Epidermal melanocyte (primary cell): Measurements from ENCODE around the gene ZNF488.
"Not testable (repeated sequence)": the region's sequence is repeated elsewhere in the genome, so short reads cannot be mapped to it uniquely, and the experiment has no call there.

Experiments
- DNase-seq: peaks from one replicate; pipeline ENCODE4 v3.0.0; 2011; ENCODE audit warnings: low spot score; ENCODE audit not compliant: insufficient read length

The ZNF488 gene

GRCh38 chr10:47384148-47384921, at the start of gene ZNF488:
Gene ZNF488 (minus strand): TSS chr10:47384293. CDS start chr10:47368829, 15,464 bp downstream.
- DNase-seq, result peak; percentile 84

- DNase-seq, result no peak
These were observed 41.8 kb upstream of the ZNF488 start for GRCh38 chr10:47425813-47426419.

- no peak for DNase-seq
These were observed 40.1 kb upstream of the ZNF488 start for GRCh38 chr10:47424231-47424630.

GRCh38 chr10:47423476-47423875, 39.4 kb upstream of the ZNF488 start:
- DNase-seq, result no peak

GRCh38 chr10:47421057-47421952, 37.2 kb upstream of the ZNF488 start:
- no peak for DNase-seq

- DNase-seq, result no peak
These were observed 36.4 kb upstream of the ZNF488 start for GRCh38 chr10:47420305-47421056.

- DNase-seq, result no peak
These were observed 35.3 kb upstream of the ZNF488 start for GRCh38 chr10:47419421-47419820.

GRCh38 chr10:47418966-47419365, 34.9 kb upstream of the ZNF488 start:
- no peak for DNase-seq

- no peak for DNase-seq
These were observed 34.2 kb upstream of the ZNF488 start for GRCh38 chr10:47418321-47418720.

GRCh38 chr10:47416305-47417218, 32.5 kb upstream of the ZNF488 start:
- not testable (repeated sequence) for DNase-seq

GRCh38 chr10:47415520-47416304, 31.6 kb upstream of the ZNF488 start:
- no peak for DNase-seq

- DNase-seq, result no peak
These were observed 30.8 kb upstream of the ZNF488 start for GRCh38 chr10:47414752-47415519.

- no peak for DNase-seq
These were observed 30.1 kb upstream of the ZNF488 start for GRCh38 chr10:47414227-47414592.

GRCh38 chr10:47413531-47414226, 29.6 kb upstream of the ZNF488 start:
- DNase-seq, result no peak

- DNase-seq, result no peak
These were observed 28.8 kb upstream of the ZNF488 start for GRCh38 chr10:47412869-47413268.

- DNase-seq, result no peak
These were observed 28.2 kb upstream of the ZNF488 start for GRCh38 chr10:47412177-47412730.

- no peak for DNase-seq
These were observed 26.8 kb upstream of the ZNF488 start for GRCh38 chr10:47410862-47411261.

GRCh38 chr10:47410271-47410670, 26.2 kb upstream of the ZNF488 start:
- no peak for DNase-seq
